Osteoblast (primary cell): ENCODE measurements around the gene BTBD1. TPM values are rescaled to one million over a fixed set of nuclear protein-coding genes. Genes with fewer than 3 reads are reported as not detected.
"Not testable (repeated sequence)": the region's sequence is repeated elsewhere in the genome, so short reads cannot be mapped to it uniquely, and the experiment has no call there.

ENCODE experiments used
- DNase-seq: peaks from one replicate; pipeline ENCODE4 v3.0.0; 2011; ENCODE audit warnings: low spot score, mixed read lengths; ENCODE audit not compliant: insufficient read length; ENCODE audit errors: missing footprints
- H2AFZ ChIP-seq: 2 replicates; pipeline ENCODE4 v1.6.0; 2011; ENCODE audit warnings: mild to moderate bottlenecking, low read length
- H3K27ac ChIP-seq: 2 replicates; pipeline ENCODE4 v1.5.1; 2011; ENCODE audit warnings: mild to moderate bottlenecking, low read depth, low read length, moderate library complexity
- H3K27me3 ChIP-seq: 2 replicates; pipeline ENCODE4 v1.6.0; 2012; ENCODE audit warnings: mild to moderate bottlenecking, control low read depth, inconsistent platforms, low read length, moderate library complexity; ENCODE audit not compliant: insufficient read depth
- H3K36me3 ChIP-seq: 2 replicates; pipeline ENCODE4 v1.5.1; 2011; ENCODE audit warnings: mild to moderate bottlenecking, low read length, control low read depth, moderate library complexity; ENCODE audit not compliant: insufficient read depth
- H3K4me1 ChIP-seq: 2 replicates; pipeline ENCODE4 v1.5.1; 2011; ENCODE audit warnings: mild to moderate bottlenecking, low read length, control low read depth, moderate library complexity; ENCODE audit not compliant: insufficient read depth
- H3K4me2 ChIP-seq: 2 replicates; pipeline ENCODE4 v1.6.0; 2011; ENCODE audit warnings: mild to moderate bottlenecking, low read length; ENCODE audit not compliant: insufficient read depth
- H3K4me3 ChIP-seq: fragments of 200-600 bp; sonication (generic); 3 replicates; pipeline ENCODE4 v1.5.1; 2012; ENCODE audit warnings: mild to moderate bottlenecking, low read length, inconsistent platforms; ENCODE audit not compliant: insufficient read depth
- H3K79me2 ChIP-seq: 2 replicates; pipeline ENCODE4 v1.6.0; 2012; ENCODE audit warnings: mild to moderate bottlenecking, low read length, control low read depth, inconsistent platforms; ENCODE audit not compliant: insufficient read depth
- H3K9me3 ChIP-seq: 2 replicates; pipeline ENCODE4 v1.5.1; 2011; ENCODE audit warnings: low read depth, low read length, control low read depth
- H4K20me1 ChIP-seq: 2 replicates; pipeline ENCODE4 v1.6.0; 2012; ENCODE audit warnings: mild to moderate bottlenecking, low read length, control low read depth; ENCODE audit not compliant: insufficient read depth
- total RNA-seq: library from RNA; depleted of rRNA; stranded (reverse); fragments of >200 nt; gene quantifications from 2 replicates; pipeline ENCODE4 v1.2.3, GENCODE V29; 2012
- TF ChIP-seq, protein P1 (sequence below): IDR thresholded peaks from 2 replicates; pipeline ENCODE4 v1.5.1; 2011; ENCODE audit warnings: mild to moderate bottlenecking, low read depth, low read length, moderate library complexity; ENCODE audit errors: extremely low read depth

Gene BTBD1
- total RNA-seq, 1 donor: 88.3 TPM

DNA sequence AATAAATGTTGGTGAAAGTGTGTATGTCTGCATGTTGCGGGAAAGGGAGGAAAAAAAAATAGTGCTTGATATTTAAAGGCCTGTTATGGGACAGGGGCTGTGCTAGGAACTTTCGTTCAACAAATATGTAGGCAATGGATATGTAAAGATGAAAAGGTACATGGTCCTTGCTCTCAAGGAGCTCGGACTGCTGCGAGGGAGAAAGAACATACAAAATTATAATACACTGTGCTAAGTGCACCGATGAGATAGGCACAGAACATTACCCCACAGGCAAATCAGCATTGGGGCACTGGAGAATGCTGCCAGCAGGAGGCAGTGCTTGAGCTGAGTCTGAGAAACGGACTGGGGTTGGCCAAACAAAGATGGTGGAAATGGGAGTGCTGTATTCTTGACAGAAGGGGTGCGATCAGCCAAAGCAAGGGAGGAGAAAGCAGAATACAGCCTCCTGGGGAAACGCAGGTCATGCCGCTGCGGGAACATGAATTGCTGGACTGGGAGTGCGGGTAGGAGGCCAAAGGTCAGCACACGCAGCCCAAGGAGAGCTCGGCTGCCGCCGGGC is 56.3 kb downstream of the BTBD1 start:
- peaks cover 8% of the 10 kb centered on the region for H4K20me1 ChIP-seq
- TF ChIP-seq, protein P1, sequence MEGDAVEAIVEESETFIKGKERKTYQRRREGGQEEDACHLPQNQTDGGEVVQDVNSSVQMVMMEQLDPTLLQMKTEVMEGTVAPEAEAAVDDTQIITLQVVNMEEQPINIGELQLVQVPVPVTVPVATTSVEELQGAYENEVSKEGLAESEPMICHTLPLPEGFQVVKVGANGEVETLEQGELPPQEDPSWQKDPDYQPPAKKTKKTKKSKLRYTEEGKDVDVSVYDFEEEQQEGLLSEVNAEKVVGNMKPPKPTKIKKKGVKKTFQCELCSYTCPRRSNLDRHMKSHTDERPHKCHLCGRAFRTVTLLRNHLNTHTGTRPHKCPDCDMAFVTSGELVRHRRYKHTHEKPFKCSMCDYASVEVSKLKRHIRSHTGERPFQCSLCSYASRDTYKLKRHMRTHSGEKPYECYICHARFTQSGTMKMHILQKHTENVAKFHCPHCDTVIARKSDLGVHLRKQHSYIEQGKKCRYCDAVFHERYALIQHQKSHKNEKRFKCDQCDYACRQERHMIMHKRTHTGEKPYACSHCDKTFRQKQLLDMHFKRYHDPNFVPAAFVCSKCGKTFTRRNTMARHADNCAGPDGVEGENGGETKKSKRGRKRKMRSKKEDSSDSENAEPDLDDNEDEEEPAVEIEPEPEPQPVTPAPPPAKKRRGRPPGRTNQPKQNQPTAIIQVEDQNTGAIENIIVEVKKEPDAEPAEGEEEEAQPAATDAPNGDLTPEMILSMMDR: peak; percentile 97
- H3K36me3 ChIP-seq: peaks cover 33% of the 10 kb centered on the region
- peak overlapping the region; percentile 92 for H3K4me2 ChIP-seq
- H3K4me3 ChIP-seq: peak overlapping the region; percentile 89
- peaks cover 23% of the 10 kb centered on the region for H3K79me2 ChIP-seq
- H3K4me1 ChIP-seq: peaks cover 20% of the 10 kb centered on the region
- H3K9me3 ChIP-seq: no peaks in the 10 kb centered on the region
- H3K27me3 ChIP-seq: no peaks in the 10 kb centered on the region
- H2AFZ ChIP-seq: peak overlapping the region; percentile 94
- DNase-seq: peak; percentile 93
- peak overlapping the region; percentile 60 for H3K27ac ChIP-seq

DNA sequence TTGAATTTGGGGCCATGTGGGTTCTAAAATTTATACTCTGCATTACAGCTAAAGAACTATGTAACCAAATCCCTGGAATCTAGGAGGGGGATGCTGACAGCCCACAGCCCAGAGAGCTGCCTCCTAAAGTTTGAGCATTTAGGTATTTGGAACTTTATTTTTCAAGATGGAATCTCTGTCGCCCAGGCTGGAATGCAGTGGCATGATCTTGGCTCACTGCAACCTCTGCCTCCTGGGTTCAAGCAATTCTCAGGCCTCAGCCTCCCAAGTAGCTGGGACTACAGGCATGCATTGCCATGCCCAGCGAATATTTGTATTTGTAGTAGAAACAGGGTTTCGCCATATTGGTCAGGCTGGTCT is 66.4 kb downstream of the BTBD1 start:
- peak overlapping the region; percentile 69 for H3K4me3 ChIP-seq
- H3K9me3 ChIP-seq, H3K27me3 ChIP-seq, DNase-seq, H2AFZ ChIP-seq, H3K27ac ChIP-seq, H3K4me1 ChIP-seq, H4K20me1 ChIP-seq, H3K79me2 ChIP-seq, H3K36me3 ChIP-seq: not testable (repeated sequence)
- peak overlapping the region; percentile 86 for H3K4me2 ChIP-seq

GRCh38 chr15:82999905-83000671 is 67.0 kb downstream of the BTBD1 start:
- no peaks in the 10 kb centered on the region for H3K79me2 ChIP-seq
- peak overlapping the region; percentile 65 for H2AFZ ChIP-seq
- DNase-seq: peak; percentile 91
- peak overlapping the region; percentile 86 for H3K4me2 ChIP-seq
- no peaks in the 10 kb centered on the region for H3K27me3 ChIP-seq
- H3K36me3 ChIP-seq: peaks cover 5% of the 10 kb centered on the region
- no peak overlapping the region for H3K27ac ChIP-seq
- peak overlapping the region; percentile 69 for H3K4me3 ChIP-seq
- peaks cover 7% of the 10 kb centered on the region for H3K4me1 ChIP-seq
- H4K20me1 ChIP-seq: no peaks in the 10 kb centered on the region
- TF ChIP-seq, protein P1: peak; percentile 61
- no peaks in the 10 kb centered on the region for H3K9me3 ChIP-seq

DNA sequence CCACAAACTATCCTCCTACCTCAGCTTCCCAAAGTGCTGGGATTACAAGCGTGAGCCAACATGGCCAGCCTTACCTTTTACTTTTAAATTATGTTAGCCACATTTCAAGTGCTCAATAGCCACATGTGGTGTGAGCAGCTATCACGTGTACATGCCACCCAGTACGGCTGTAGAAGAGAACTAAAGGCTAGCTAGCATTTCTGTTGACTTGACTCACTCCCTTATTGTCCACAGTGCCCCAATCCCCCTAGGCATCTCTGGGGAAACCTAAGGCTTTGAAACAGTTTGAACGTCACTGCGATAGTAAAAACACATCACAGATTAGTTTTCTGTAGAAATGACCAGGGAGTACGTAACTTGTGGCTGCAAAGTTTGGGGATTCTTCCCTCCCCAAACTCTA is 67.6 kb downstream of the BTBD1 start:
- no peaks in the 10 kb centered on the region for H3K36me3 ChIP-seq
- H3K4me3 ChIP-seq: no peak overlapping the region
- H3K27me3 ChIP-seq: no peaks in the 10 kb centered on the region
- no peaks in the 10 kb centered on the region for H3K9me3 ChIP-seq
- DNase-seq: peak; percentile 64
- no peak overlapping the region for H2AFZ ChIP-seq
- no peaks in the 10 kb centered on the region for H4K20me1 ChIP-seq
- H3K79me2 ChIP-seq: no peaks in the 10 kb centered on the region
- no peak overlapping the region for H3K4me2 ChIP-seq
- H3K27ac ChIP-seq: no peak overlapping the region
- peaks cover 7% of the 10 kb centered on the region for H3K4me1 ChIP-seq
- TF ChIP-seq, protein P1: no peak
